GM12878 (cell line): ENCODE data around the gene CEBPE. TPM values are rescaled to one million over a fixed set of nuclear protein-coding genes. Genes with fewer than 3 reads are reported as not detected.

Source experiments
- ATAC-seq: fragments of 200-7000 bp; cut with Tn5 transposase; 3 replicates; pipeline ENCODE4 v1.9.1; 2020; ENCODE audit warnings: mild to moderate bottlenecking, moderate library complexity
- BruUV-seq: library from RNA; stranded (reverse); fragments of 400-500 nt; replicated peaks from 2 replicates; lab custom pipeline; 2021; lab: Mats Ljungman, UMichigan
- CTCF ChIA-PET: fragments of 300-600 bp; sonication (Branson Sonifier 250); formaldehyde crosslinking; extraction: SDS; loops from one replicate; lab custom pipeline; 2021; ENCODE audit warnings: inconsistent platforms; lab: Yijun Ruan, JAX
- POLR2A ChIA-PET: fragments of 350-600 bp; formaldehyde crosslinking; extraction: SDS; loops from one replicate; lab custom pipeline; 2021; ENCODE audit warnings: inconsistent platforms; lab: Charles Lee
- RAD21 ChIA-PET: fragments of 300-600 bp; sonication (Branson Sonifier 250); formaldehyde crosslinking; loops from one replicate; lab custom pipeline; 2023; ENCODE audit warnings: antibody characterized with exemption; ENCODE audit not compliant: unreplicated experiment; lab: Charles Lee
- SMC1A ChIA-PET: fragments of 300-600 bp; sonication (Branson Sonifier 250); formaldehyde crosslinking; loops from one replicate; lab custom pipeline; 2023; ENCODE audit not compliant: unreplicated experiment, uncharacterized antibody; lab: Charles Lee
- DNase-seq: peaks from one replicate; pipeline ENCODE4 v3.0.0-alpha.2; 2011; ENCODE audit warnings: low read depth, low spot score
- FAIRE-seq: peaks from 3 replicates; lab custom pipeline; 2011; peaks lifted over from hg19 to GRCh38; lab: Jason Lieb, UNC
- H2AFZ ChIP-seq: 2 replicates; pipeline ENCODE4 v1.6.0; 2011; ENCODE audit warnings: low read depth, low read length, control low read depth; ENCODE audit not compliant: control insufficient read depth
- H3K27ac ChIP-seq: 2 replicates; pipeline ENCODE4 v1.5.1; 2011; ENCODE audit warnings: control low read depth; ENCODE audit not compliant: control insufficient read depth, insufficient read depth
- H3K27me3 ChIP-seq, 2 experiments: replicated peaks in 1 of 2; 2 replicates each; pipeline versions ENCODE4 v1.6.0 to v1.6.1; 2011; ENCODE audit warnings: low read length in 1 of 2; ENCODE audit not compliant: control insufficient read depth in 2 of 2, insufficient read depth in 2 of 2
- H3K36me3 ChIP-seq, 2 experiments: 2 replicates each; pipeline ENCODE4 v1.5.1; 2011; ENCODE audit warnings: low read length in 1 of 2; ENCODE audit not compliant: control insufficient read depth in 2 of 2, insufficient read depth in 2 of 2
- H3K4me1 ChIP-seq: 2 replicates; pipeline ENCODE4 v1.6.1; 2011; ENCODE audit warnings: mild to moderate bottlenecking, low read length, moderate library complexity, mixed read lengths; ENCODE audit not compliant: control insufficient read depth, insufficient read depth
- H3K4me2 ChIP-seq: 2 replicates; pipeline ENCODE4 v1.6.0; 2011; ENCODE audit warnings: control low read depth; ENCODE audit not compliant: control insufficient read depth, insufficient read depth
- H3K4me3 ChIP-seq: fragments of 200-600 bp; sonication (generic); 2 replicates; pipeline ENCODE4 v1.5.1; 2016
- H3K79me2 ChIP-seq: 2 replicates; pipeline ENCODE4 v1.6.0; 2011; ENCODE audit warnings: low read length; ENCODE audit not compliant: control insufficient read depth, insufficient read depth
- H3K9ac ChIP-seq: 2 replicates; pipeline ENCODE4 v1.8.0; 2011; ENCODE audit warnings: low read length, control low read depth, mixed read lengths; ENCODE audit not compliant: control insufficient read depth, insufficient read depth
- H3K9me3 ChIP-seq: replicated peaks from 3 replicates; pipeline ENCODE4 v1.5.1; 2011; ENCODE audit warnings: mild to moderate bottlenecking, low read length; ENCODE audit not compliant: control insufficient read depth, insufficient read depth
- H4K20me1 ChIP-seq: 2 replicates; pipeline ENCODE4 v1.6.0; 2011; ENCODE audit not compliant: control insufficient read depth, insufficient read depth
- CHD2 ChIP-seq: IDR thresholded peaks from 2 replicates; pipeline ENCODE4 v1.6.1; 2011; ENCODE audit warnings: low read depth, low read length, improper control_type of control experiment, borderline replicate concordance
- CREM ChIP-seq: IDR thresholded peaks from 2 replicates; pipeline ENCODE4 v1.6.1; 2014; ENCODE audit warnings: antibody characterized with exemption, low read depth
- ETV6 ChIP-seq, 2 experiments: fragments of 450-650 bp in 1 of 2; IDR thresholded peaks in 1 of 2; conservative IDR thresholded peaks in 1 of 2; 2 replicates each; pipeline ENCODE4 v1.6.1; 2014; ENCODE audit warnings: antibody characterized with exemption in 1 of 2, borderline replicate concordance in 1 of 2, low read depth in 1 of 2, mild to moderate bottlenecking in 1 of 2, moderate library complexity in 1 of 2
- FOXK2 ChIP-seq: fragments of 450-650 bp; IDR thresholded peaks from 2 replicates; pipeline ENCODE4 v1.6.1; 2017; ENCODE audit warnings: mild to moderate bottlenecking, moderate library complexity
- HCFC1 ChIP-seq: fragments of 150-350 bp; IDR thresholded peaks from 2 replicates; pipeline ENCODE4 v1.6.1; 2014; ENCODE audit warnings: low read length
- IRF4 ChIP-seq: IDR thresholded peaks from 2 replicates; pipeline ENCODE4 v1.6.1; 2011; ENCODE audit warnings: low read depth, low read length
- LARP7 ChIP-seq: fragments of 450-650 bp; IDR thresholded peaks from 2 replicates; pipeline ENCODE4 v1.6.1; 2017; ENCODE audit warnings: mild to moderate bottlenecking
- MEF2B ChIP-seq: fragments of 450-650 bp; IDR thresholded peaks from 2 replicates; pipeline ENCODE4 v1.6.1; 2018; ENCODE audit warnings: mild to moderate bottlenecking, moderate library complexity; ENCODE audit not compliant: partially characterized antibody, poor library complexity, severe bottlenecking
- MYC ChIP-seq: IDR thresholded peaks from 2 replicates; pipeline ENCODE4 v1.6.1; 2011; ENCODE audit warnings: mild to moderate bottlenecking, low read length, moderate library complexity, inconsistent platforms; ENCODE audit not compliant: insufficient read depth, insufficient replicate concordance, insufficient read length, severe bottlenecking
- NFXL1 ChIP-seq: fragments of 450-650 bp; IDR thresholded peaks from 2 replicates; pipeline ENCODE4 v1.6.1; 2017; ENCODE audit warnings: antibody characterized with exemption, mild to moderate bottlenecking, borderline replicate concordance
- POU2F2 ChIP-seq: IDR thresholded peaks from 3 replicates; pipeline ENCODE4 v1.6.1; 2011; ENCODE audit warnings: low read depth, mild to moderate bottlenecking, low read length, borderline replicate concordance
- RB1 ChIP-seq: fragments of 450-650 bp; formaldehyde crosslinking; IDR thresholded peaks from 2 replicates; pipeline ENCODE4 v1.6.1; 2017; ENCODE audit warnings: mild to moderate bottlenecking, borderline replicate concordance
- TBL1XR1 ChIP-seq: IDR thresholded peaks from 2 replicates; pipeline ENCODE4 v1.6.1; 2012; ENCODE audit warnings: low read depth, low read length, improper control_type of control experiment
- WGBS: methylation state at CpG from one replicate; pipeline ENCODE4 v1.1.6; 2016; ENCODE audit warnings: low lambda C conversion rate; ENCODE audit not compliant: insufficient replicate concordance, insufficient coverage; ENCODE audit errors: missing lambda C conversion rate; 5-methylcytosine and 5-hydroxymethylcytosine counted together
- in situ Hi-C: fragments of 300-500 bp; cut with MboI; formaldehyde crosslinking; loops from 9 replicates; pipeline ENCODE4 v1.14.3; 2018; ENCODE audit warnings: mixed read lengths
- intact Hi-C: fragments of 100-400 bp; cut with micrococcal nuclease; formaldehyde crosslinking; loops from one replicate; pipeline ENCODE4 v1.14.2; 2022; ENCODE audit not compliant: unreplicated experiment
- polyA plus RNA-seq, 11 experiments: library from polyadenylated mRNA; depleted of rRNA in 4 of 11; unstranded in 6 of 11; stranded (reverse) in 5 of 11; fragments of >200 nt; fragmentation: Nextera tagmentation in 4 of 11; fragmentation: Illumina TruSeq in 1 of 11; extraction: Ambion mirVana in 4 of 11; extraction: Trizol in 1 of 11; gene quantifications; 1 replicate in 1 of 11; 2 replicates in 10 of 11; pipeline versions ENCODE4 v1.2.1 to v1.2.3, GENCODE V29; 2011 to 2016; ENCODE audit warnings: inconsistent platforms in 2 of 11, missing spikeins in 2 of 11, low read depth in 1 of 11
- total RNA-seq, 4 experiments: library from RNA; depleted of rRNA in 3 of 4; stranded (reverse); fragments of >200 nt in 3 of 4; fragmentation: Illumina TruSeq in 1 of 4; extraction: Trizol in 1 of 4; gene quantifications; 2 replicates each; pipeline versions ENCODE4 v1.2.1 to v1.2.3, GENCODE V29; 2013 to 2021

CEBPE gene
- total and polyA plus RNA-seq, 10 of the 15 experiments (the other 5 are each of a cell fraction or from before 2014, with no cell fraction given) = 0.09 to 0.45 (median 0.24) TPM; not detected in 7

DNA sequence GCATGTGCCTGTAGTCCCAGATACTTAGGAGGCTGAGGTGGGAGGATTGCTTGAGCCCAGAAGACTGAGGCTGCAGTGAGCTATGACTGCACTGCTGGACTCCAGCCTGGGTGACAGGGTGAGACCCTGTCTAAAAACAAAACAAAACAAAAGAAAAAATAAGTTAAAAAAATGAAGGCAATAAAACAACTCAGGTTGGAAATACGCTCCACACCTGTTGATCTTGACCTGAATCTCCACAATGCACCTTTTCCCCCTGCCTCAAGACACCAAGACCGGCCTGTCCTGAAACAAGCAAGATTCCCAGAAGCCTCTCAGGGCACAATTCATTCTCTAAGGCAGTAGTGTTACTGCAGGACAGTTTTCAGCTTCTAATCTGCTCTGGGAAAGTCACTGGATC lies 20.8 kb upstream of the CEBPE start:
- no peak for TF ChIP-seq RB1
- no peak for TF ChIP-seq NFXL1
- no peak for TF ChIP-seq ETV6 (conservative IDR thresholded peaks at IDR 0.05 in 1 of 2, IDR thresholded peaks at IDR 0.05 in 1 of 2; ENCODE audit: borderline replicate concordance in 1 of 2, low read depth in 1 of 2)
- no peak for TF ChIP-seq MYC
- no peak for TF ChIP-seq MEF2B
- TF ChIP-seq CHD2 = no peak
- TF ChIP-seq TBL1XR1 = no peak
- no peak for TF ChIP-seq CREM
- TF ChIP-seq POU2F2 = no peak
- TF ChIP-seq FOXK2 = no peak
- no peak for TF ChIP-seq LARP7
- no peak for TF ChIP-seq IRF4
- TF ChIP-seq HCFC1 = no peak
- H3K79me2 ChIP-seq = no peaks in the 10 kb centered on the region
- RAD21 ChIA-PET = no interaction called here
- peaks cover 3% of the 10 kb centered on the region in 2 experiments; a peak in 3 of 4 replicates for H3K27me3 ChIP-seq
- DNase-seq (no peak), ATAC-seq (no peak), FAIRE-seq (no peak)
- BruUV-seq = no TSS peak
- POLR2A ChIA-PET = no interaction called here
- H2AFZ ChIP-seq = no peak overlapping the region
- CTCF ChIA-PET = no interaction called here
- WGBS = 27% methylated on average over 2 of the region's 2 CpGs
- SMC1A ChIA-PET = no interaction called here
- no peaks in the 10 kb centered on the region for H3K36me3 ChIP-seq
- H3K27ac ChIP-seq = no peak overlapping the region
- intact Hi-C loops (no loop called here), in situ Hi-C loops (no loop called here)
- H3K4me3 ChIP-seq = no peak overlapping the region
- H4K20me1 ChIP-seq = no peaks in the 10 kb centered on the region
- no peaks in the 10 kb centered on the region for H3K4me1 ChIP-seq
- H3K9me3 ChIP-seq = no peaks in the 10 kb centered on the region
- no peak overlapping the region for H3K4me2 ChIP-seq
- no peak overlapping the region for H3K9ac ChIP-seq
